Bronchial epithelial cell (primary cell): ENCODE measurements around the gene AK1. TPM values are rescaled to one million over a fixed set of nuclear protein-coding genes. Genes with fewer than 3 reads are reported as not detected.
"Not testable (repeated sequence)": the region's sequence is repeated elsewhere in the genome, so short reads cannot be mapped to it uniquely, and the experiment has no call there.

Source experiments
- DNase-seq: peaks from one replicate; pipeline ENCODE4 v3.0.0-alpha.2; 2010; ENCODE audit warnings: low read depth
- FAIRE-seq: peaks from 2 replicates; lab custom pipeline; 2011; peaks lifted over from hg19 to GRCh38; lab: Jason Lieb, UNC
- H3K27me3 ChIP-seq: 2 replicates; pipeline ENCODE4 v1.5.1; 2011; ENCODE audit warnings: low read length; ENCODE audit not compliant: control insufficient read depth, insufficient read depth
- H3K36me3 ChIP-seq: 2 replicates; pipeline ENCODE4 v1.5.1; 2011; ENCODE audit warnings: low read length; ENCODE audit not compliant: control insufficient read depth, insufficient read depth
- H3K4me3 ChIP-seq: 2 replicates; pipeline ENCODE4 v1.5.1; 2011; ENCODE audit warnings: mild to moderate bottlenecking, low read depth, low read length, control low read depth
- total RNA-seq: library from RNA; depleted of rRNA; stranded (reverse); fragments of >200 nt; gene quantifications from 2 replicates; pipeline ENCODE4 v1.2.1, GENCODE V29; 2014
- TF ChIP-seq, protein P1 (sequence below): IDR thresholded peaks from 2 replicates; pipeline ENCODE4 v1.5.1; 2011; ENCODE audit warnings: mild to moderate bottlenecking, moderate library complexity, low read length, control low read depth, inconsistent platforms; ENCODE audit not compliant: insufficient read depth, severe bottlenecking

Gene AK1
- total RNA-seq, 1 donor from 2014 or later = 19.0 TPM

DNA sequence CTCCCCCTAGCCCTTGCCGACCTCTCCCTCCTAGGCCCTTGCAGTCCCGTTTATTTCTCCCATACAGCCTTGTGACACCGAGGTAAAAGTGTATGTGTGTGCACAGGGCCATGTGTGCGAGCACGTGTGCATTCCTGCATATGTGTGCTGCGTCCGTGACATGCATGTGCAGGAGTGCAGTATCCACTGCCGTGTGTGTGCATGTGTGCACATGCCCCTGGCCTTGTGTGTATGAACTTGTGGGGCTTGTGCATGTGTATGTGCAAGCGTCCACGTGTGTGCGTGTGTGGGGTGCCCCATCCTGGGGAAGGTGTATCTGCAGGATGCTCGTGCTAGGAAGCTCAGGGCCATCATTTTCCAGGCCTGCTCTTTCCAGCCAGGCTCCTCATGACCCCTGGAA lies 6.6 kb downstream of the AK1 start:
- no peak for FAIRE-seq
- TF ChIP-seq, protein P1, sequence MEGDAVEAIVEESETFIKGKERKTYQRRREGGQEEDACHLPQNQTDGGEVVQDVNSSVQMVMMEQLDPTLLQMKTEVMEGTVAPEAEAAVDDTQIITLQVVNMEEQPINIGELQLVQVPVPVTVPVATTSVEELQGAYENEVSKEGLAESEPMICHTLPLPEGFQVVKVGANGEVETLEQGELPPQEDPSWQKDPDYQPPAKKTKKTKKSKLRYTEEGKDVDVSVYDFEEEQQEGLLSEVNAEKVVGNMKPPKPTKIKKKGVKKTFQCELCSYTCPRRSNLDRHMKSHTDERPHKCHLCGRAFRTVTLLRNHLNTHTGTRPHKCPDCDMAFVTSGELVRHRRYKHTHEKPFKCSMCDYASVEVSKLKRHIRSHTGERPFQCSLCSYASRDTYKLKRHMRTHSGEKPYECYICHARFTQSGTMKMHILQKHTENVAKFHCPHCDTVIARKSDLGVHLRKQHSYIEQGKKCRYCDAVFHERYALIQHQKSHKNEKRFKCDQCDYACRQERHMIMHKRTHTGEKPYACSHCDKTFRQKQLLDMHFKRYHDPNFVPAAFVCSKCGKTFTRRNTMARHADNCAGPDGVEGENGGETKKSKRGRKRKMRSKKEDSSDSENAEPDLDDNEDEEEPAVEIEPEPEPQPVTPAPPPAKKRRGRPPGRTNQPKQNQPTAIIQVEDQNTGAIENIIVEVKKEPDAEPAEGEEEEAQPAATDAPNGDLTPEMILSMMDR = no peak
- no peak overlapping the region for H3K4me3 ChIP-seq
- H3K36me3 ChIP-seq = peaks cover 8% of the 10 kb centered on the region
- no peaks in the 10 kb centered on the region for H3K27me3 ChIP-seq
- DNase-seq = no peak

DNA sequence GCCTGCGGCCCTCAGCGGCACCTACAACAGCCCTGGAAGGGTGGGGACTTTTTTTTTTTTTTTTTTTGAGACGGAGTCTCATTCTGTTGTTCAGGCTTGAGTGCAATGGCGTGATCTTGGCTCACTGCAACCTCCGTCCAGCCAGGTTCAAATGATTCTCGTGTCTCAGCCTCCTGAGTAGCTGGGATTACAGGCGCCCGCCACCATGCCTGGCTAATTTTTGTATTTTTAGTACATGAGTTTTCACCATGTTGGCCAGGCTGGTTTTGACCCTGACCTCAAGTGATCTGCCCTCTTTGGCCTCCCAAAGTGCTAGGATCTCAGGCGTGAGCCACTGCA lies 7.4 kb downstream of the AK1 start:
- not testable (repeated sequence) for DNase-seq, H3K36me3 ChIP-seq, H3K4me3 ChIP-seq, FAIRE-seq, H3K27me3 ChIP-seq

DNA sequence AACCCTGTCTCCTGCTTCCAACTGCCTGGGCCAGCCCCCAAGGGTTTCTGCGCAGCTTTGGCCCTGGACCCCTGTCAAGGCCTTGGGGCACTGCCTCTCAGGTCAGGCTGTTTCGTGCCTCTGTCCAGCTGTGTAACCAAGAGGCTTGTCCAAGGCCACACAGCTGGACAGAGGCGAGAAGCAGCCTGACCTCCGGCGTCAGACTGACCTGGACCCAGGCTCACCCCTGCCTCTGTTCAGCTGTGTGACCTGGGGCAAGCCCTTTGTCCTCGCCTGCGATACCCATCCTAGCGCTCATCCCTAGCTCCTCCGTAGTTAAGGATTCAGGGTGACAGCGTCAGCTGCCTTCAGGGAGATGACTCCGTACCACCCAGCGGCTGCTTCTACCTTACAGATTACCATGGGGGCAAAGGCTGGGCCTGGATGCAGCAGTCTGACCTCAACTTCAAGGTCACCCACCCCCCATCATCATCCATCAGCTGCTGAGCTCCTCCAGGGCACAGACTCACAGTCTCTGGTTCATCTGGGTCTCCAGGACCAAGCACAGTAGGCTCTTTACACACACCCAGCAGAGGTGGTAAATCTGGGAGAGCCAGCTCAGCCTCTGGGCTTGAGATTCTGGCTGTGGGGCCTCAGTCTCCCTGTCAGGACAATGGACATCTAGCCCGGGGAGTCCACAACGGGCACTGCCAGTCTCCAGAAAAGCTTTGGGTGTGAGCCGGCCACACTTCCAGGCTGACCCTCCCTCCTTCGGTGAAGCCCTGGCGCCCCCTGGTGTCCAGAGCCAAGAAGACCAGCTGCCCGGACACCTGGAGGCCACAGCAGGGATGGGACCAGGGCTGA lies 7.9 kb downstream of the AK1 start:
- Histone ChIP-seq H3K27me3 (no peaks in the 10 kb centered on the region), H3K4me3 (no peak overlapping the region), H3K36me3 (peaks cover 8% of the 10 kb centered on the region)
- TF ChIP-seq, protein P1 = peak; percentile 93
- FAIRE-seq = no peak
- DNase-seq = peak; percentile 54

DNA sequence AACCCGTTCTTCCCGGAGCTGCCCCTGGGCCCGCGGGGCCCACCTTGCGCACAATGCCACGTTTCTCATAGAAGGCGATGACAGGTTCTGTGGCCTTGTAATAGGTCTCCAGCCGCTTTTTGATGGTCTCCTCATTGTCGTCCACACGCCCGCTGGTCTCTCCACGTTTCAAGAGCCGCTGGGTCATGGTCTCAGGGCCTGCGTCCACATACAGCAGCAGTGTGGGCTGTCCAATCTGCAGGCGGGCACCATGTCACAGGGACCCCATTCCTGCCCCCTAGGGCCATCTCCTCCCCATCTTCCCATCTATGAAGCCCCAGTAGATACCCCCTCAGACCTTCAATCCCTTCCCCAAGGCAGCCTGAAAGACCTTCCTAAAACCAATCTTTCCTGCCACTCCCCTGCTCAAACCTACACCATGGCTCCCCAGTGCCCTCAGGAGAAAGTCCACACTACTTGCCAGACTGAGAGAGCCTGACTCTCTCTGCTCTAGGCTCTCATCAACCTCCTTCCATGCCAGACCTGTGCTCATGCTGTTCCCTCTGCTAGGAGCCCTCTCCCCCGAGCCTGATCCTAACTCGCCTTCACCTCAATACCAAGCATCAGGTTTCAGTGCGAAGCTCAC lies 9.1 kb downstream of the AK1 start:
- FAIRE-seq (no peak), DNase-seq (no peak)
- TF ChIP-seq, protein P1 = no peak
- peaks cover 8% of the 10 kb centered on the region for H3K36me3 ChIP-seq
- H3K27me3 ChIP-seq = no peaks in the 10 kb centered on the region
- no peak overlapping the region for H3K4me3 ChIP-seq

DNA sequence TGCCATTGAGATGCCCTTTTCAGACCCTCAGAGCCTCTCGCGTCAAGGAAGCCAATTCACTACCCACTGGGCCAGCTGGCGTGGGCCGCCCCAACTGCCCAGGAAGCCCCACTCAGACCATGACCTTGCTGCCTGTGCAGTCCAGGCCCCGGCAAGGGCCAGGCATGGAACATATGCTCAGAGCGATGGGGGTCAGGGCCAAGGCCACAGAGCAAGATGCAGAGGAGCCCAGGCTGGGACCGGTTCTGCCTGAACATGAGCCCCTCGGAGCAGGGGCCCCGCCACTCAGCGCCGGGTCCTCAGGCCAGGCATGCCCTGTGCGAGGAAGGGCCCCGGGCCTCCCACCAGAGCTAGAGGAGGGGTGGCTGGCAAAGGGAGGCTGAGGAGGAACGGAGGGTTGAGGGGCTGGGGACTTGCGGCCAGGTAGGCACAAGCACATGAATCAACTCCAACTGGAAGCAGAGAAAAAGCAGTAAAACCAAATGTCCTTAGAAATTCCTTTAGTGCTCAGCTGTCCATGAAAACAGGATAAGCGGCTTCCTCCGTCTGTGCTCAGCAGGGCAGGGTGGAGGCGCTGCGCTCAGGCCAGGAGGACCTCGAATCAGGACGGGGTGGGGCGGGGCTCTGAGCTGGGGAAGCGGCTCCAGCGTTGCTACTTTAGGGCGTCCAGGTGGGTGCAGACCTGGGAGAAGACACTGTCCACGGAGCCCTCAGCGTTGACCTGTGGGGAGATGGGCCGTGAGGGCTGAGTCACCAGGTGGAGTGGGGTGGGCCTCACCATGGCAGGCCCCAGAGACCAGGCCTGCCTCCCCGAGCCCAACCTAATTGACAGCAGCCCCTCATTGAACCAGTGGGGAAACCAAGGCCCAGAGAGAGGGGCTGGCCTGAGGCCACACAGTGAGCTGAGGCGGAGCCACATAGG lies 9.9 kb downstream of the AK1 start:
- Histone ChIP-seq H3K27me3 (no peaks in the 10 kb centered on the region), H3K4me3 (no peak overlapping the region), H3K36me3 (peaks cover 5% of the 10 kb centered on the region)
- FAIRE-seq (no peak), DNase-seq (no peak)
- TF ChIP-seq, protein P1 = no peak

DNA sequence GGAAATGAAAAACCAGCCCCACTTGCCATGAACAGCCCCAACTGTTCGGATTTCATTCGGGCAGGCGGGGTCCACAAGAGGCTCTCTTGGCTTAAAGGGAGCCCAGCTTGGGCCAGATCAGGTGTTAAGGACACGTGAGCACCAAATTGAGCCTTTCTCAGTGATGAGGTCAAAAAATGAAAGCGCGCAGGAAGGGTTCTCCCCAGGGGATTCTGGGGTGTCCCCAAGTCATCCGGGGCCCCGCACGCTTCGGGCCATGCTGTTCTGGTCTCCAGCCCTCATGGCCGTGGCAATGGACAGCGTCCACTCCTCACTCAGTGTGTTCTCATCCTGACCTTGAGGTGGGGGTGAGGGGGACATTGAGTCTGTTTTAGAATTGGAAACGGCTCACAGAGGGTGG lies 10.9 kb downstream of the AK1 start:
- TF ChIP-seq, protein P1 = no peak
- Histone ChIP-seq H3K4me3 (no peak overlapping the region), H3K27me3 (no peaks in the 10 kb centered on the region), H3K36me3 (peaks cover 3% of the 10 kb centered on the region)
- DNase-seq (no peak), FAIRE-seq (no peak)
